GM23338 (cell line): Measurements from ENCODE around the gene PSD4. TPM values are rescaled to one million over a fixed set of nuclear protein-coding genes. Genes with fewer than 3 reads are reported as not detected.

Experiments used
- ATAC-seq: fragments of 200-7000 bp; cut with Tn5 transposase; 3 replicates; pipeline ENCODE4 v1.9.1; 2020
- DNase-seq: peaks from one replicate; pipeline ENCODE4 v3.0.0-alpha.2; 2015; ENCODE audit warnings: low spot score
- H2AFZ ChIP-seq: fragments of 200-600 bp; sonication (generic); 2 replicates; pipeline ENCODE4 v1.8.0; 2016; ENCODE audit warnings: antibody characterized with exemption, mild to moderate bottlenecking, moderate library complexity
- H3F3A ChIP-seq: fragments of 200-600 bp; sonication (generic); replicated peaks from 2 replicates; pipeline ENCODE4 v1.8.0; 2017; ENCODE audit warnings: antibody characterized with exemption, mixed run types, low read depth
- H3K27ac ChIP-seq: fragments of 200-600 bp; sonication (generic); 2 replicates; pipeline ENCODE4 v1.6.1; 2016; ENCODE audit warnings: low read depth
- H3K27me3 ChIP-seq: fragments of 200-600 bp; sonication (generic); 2 replicates; pipeline ENCODE4 v1.8.0; 2016; ENCODE audit warnings: mild to moderate bottlenecking, mixed run types, moderate library complexity; ENCODE audit not compliant: insufficient read depth
- H3K36me3 ChIP-seq: fragments of 200-600 bp; sonication (generic); 2 replicates; pipeline ENCODE4 v1.8.0; 2016; ENCODE audit warnings: mild to moderate bottlenecking; ENCODE audit not compliant: insufficient read depth
- H3K4me1 ChIP-seq: fragments of 200-600 bp; sonication (generic); 2 replicates; pipeline ENCODE4 v1.8.0; 2016; ENCODE audit warnings: mild to moderate bottlenecking, moderate library complexity; ENCODE audit not compliant: insufficient read depth
- H3K4me2 ChIP-seq: fragments of 200-600 bp; sonication (generic); 2 replicates; pipeline ENCODE4 v1.7.1; 2017; ENCODE audit warnings: mixed run types
- H3K4me3 ChIP-seq: fragments of 200-600 bp; sonication (generic); 2 replicates; pipeline ENCODE4 v1.6.1; 2016; ENCODE audit warnings: mixed run types
- H3K79me2 ChIP-seq: fragments of 200-600 bp; sonication (generic); replicated peaks from 2 replicates; pipeline ENCODE4 v1.8.0; 2017; ENCODE audit warnings: mild to moderate bottlenecking; ENCODE audit not compliant: insufficient read depth
- H3K9me2 ChIP-seq: fragments of 200-600 bp; sonication (generic); 2 replicates; pipeline ENCODE4 v1.8.0; 2017; ENCODE audit not compliant: insufficient read depth
- H4K20me1 ChIP-seq: fragments of 200-600 bp; sonication (generic); replicated peaks from 2 replicates; pipeline ENCODE4 v1.8.0; 2017; ENCODE audit warnings: mild to moderate bottlenecking; ENCODE audit not compliant: insufficient read depth
- H3K27ac Mint-ChIP-seq: 2 replicates; pipeline ENCODE4 v1.8.0; 2020; ENCODE audit warnings: inconsistent platforms, mild to moderate bottlenecking, moderate library complexity, mixed read lengths
- H3K27me3 Mint-ChIP-seq: 3 replicates; pipeline ENCODE4 v1.8.0; 2022; ENCODE audit warnings: low read depth, mild to moderate bottlenecking, moderate library complexity, mixed read lengths, inconsistent platforms; ENCODE audit not compliant: insufficient read depth, poor library complexity
- H3K36me3 Mint-ChIP-seq: 3 replicates; pipeline ENCODE4 v1.8.0; 2021; ENCODE audit warnings: low read depth, mild to moderate bottlenecking, inconsistent platforms, moderate library complexity, mixed read lengths
- H3K4me1 Mint-ChIP-seq: 3 replicates; pipeline ENCODE4 v1.8.0; 2020; ENCODE audit warnings: mild to moderate bottlenecking, inconsistent platforms, mixed read lengths
- H3K4me3 Mint-ChIP-seq: 3 replicates; pipeline ENCODE4 v1.8.0; 2021; ENCODE audit warnings: moderate library complexity, mild to moderate bottlenecking, inconsistent platforms, mixed read lengths
- H3K9me3 Mint-ChIP-seq: 3 replicates; pipeline ENCODE4 v1.8.0; 2020; ENCODE audit warnings: moderate library complexity, mild to moderate bottlenecking, inconsistent platforms, mixed read lengths
- CREB1 ChIP-seq: fragments of 250-450 bp; sonication (Bioruptor Pico); IDR thresholded peaks from 2 replicates; pipeline ENCODE4 v1.5.0; 2020; ENCODE audit warnings: low read depth, mild to moderate bottlenecking, moderate library complexity
- ETS1 ChIP-seq: IDR thresholded peaks from 2 replicates; pipeline ENCODE4 v1.6.1; 2016; ENCODE audit warnings: antibody characterized with exemption
- EZH2 ChIP-seq: fragments of 200-600 bp; sonication (generic); IDR thresholded peaks from one replicate; pipeline ENCODE4 v1.8.0; 2017; ENCODE audit warnings: antibody characterized with exemption, mild to moderate bottlenecking, low read depth; ENCODE audit not compliant: unreplicated experiment
- JUNB ChIP-seq: IDR thresholded peaks from one replicate; pipeline ENCODE4 v1.6.1; 2016; ENCODE audit warnings: antibody characterized with exemption; ENCODE audit not compliant: unreplicated experiment
- NANOG ChIP-seq: IDR thresholded peaks from 2 replicates; pipeline ENCODE4 v1.6.1; 2016; ENCODE audit warnings: antibody characterized with exemption, borderline replicate concordance
- POLR2AphosphoS5 ChIP-seq: IDR thresholded peaks from 2 replicates; pipeline ENCODE4 v1.6.1; 2016; ENCODE audit warnings: antibody characterized with exemption, low read depth
- STAT1 ChIP-seq: IDR thresholded peaks from one replicate; pipeline ENCODE4 v1.6.1; 2016; ENCODE audit warnings: antibody characterized with exemption; ENCODE audit not compliant: unreplicated experiment
- ZNF462 ChIP-seq: fragments of 250-450 bp; sonication (Bioruptor Pico); IDR thresholded peaks from 2 replicates; pipeline ENCODE4 v1.5.0; 2020; ENCODE audit warnings: mild to moderate bottlenecking, moderate library complexity
- polyA plus RNA-seq: library from polyadenylated mRNA; unstranded; fragments of >200 nt; fragmentation: Nextera tagmentation; extraction: Ambion mirVana; gene quantifications from 2 replicates; pipeline ENCODE4 v1.2.1, GENCODE V29; 2016
- total RNA-seq: library from RNA; depleted of rRNA; stranded (reverse); fragments of >200 nt; shearing (Covaris generic); gene quantifications from 2 replicates; pipeline ENCODE4 v1.2.3, GENCODE V29; 2014
- TF ChIP-seq, protein P1 (sequence below): IDR thresholded peaks from one replicate; pipeline ENCODE4 v1.6.1; 2018; ENCODE audit warnings: antibody characterized with exemption; ENCODE audit not compliant: unreplicated experiment
- TF ChIP-seq, protein P2 (sequence below), 2 experiments: fragments of 200-600 bp in 1 of 2; sonication (generic) in 1 of 2; conservative IDR thresholded peaks; 2 replicates each; pipeline versions ENCODE4 v1.5.1 to v1.6.1; 2016 to 2017; ENCODE audit warnings: antibody characterized with exemption in 2 of 2, low read depth in 2 of 2, mild to moderate bottlenecking in 2 of 2, moderate library complexity in 1 of 2

Gene PSD4
- total and polyA plus RNA-seq, 2 experiments from 2014 or later, result 0.06 to 0.66 TPM

GRCh38 chr2:113198790-113199612 is 25.2 kb downstream of the PSD4 start:
- peak overlapping the region; percentile 66 for H3K4me3 Mint-ChIP-seq
- ATAC-seq (peak; percentile 89), DNase-seq (peak; percentile 89)
- no peak overlapping the region for H3K27ac ChIP-seq
- H3K9me3 Mint-ChIP-seq, result no peaks in the 10 kb centered on the region
- H3F3A ChIP-seq, result no peaks in the 10 kb centered on the region
- H3K27me3 Mint-ChIP-seq, result peaks cover 4% of the 10 kb centered on the region
- TF ChIP-seq, protein P1, sequence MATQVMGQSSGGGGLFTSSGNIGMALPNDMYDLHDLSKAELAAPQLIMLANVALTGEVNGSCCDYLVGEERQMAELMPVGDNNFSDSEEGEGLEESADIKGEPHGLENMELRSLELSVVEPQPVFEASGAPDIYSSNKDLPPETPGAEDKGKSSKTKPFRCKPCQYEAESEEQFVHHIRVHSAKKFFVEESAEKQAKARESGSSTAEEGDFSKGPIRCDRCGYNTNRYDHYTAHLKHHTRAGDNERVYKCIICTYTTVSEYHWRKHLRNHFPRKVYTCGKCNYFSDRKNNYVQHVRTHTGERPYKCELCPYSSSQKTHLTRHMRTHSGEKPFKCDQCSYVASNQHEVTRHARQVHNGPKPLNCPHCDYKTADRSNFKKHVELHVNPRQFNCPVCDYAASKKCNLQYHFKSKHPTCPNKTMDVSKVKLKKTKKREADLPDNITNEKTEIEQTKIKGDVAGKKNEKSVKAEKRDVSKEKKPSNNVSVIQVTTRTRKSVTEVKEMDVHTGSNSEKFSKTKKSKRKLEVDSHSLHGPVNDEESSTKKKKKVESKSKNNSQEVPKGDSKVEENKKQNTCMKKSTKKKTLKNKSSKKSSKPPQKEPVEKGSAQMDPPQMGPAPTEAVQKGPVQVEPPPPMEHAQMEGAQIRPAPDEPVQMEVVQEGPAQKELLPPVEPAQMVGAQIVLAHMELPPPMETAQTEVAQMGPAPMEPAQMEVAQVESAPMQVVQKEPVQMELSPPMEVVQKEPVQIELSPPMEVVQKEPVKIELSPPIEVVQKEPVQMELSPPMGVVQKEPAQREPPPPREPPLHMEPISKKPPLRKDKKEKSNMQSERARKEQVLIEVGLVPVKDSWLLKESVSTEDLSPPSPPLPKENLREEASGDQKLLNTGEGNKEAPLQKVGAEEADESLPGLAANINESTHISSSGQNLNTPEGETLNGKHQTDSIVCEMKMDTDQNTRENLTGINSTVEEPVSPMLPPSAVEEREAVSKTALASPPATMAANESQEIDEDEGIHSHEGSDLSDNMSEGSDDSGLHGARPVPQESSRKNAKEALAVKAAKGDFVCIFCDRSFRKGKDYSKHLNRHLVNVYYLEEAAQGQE, result no peak
- TF ChIP-seq STAT1, result no peak
- TF ChIP-seq JUNB, result no peak
- TF ChIP-seq ZNF462 (CRISPR knock-in tag), result no peak
- peak; percentile 64 for TF ChIP-seq CREB1 (CRISPR knock-in tag)
- TF ChIP-seq NANOG, result no peak
- peak; percentile 71 for TF ChIP-seq POLR2AphosphoS5
- peak; percentile 15; the same call in 1 of the 2 replicates for TF ChIP-seq ETS1
- TF ChIP-seq, protein P2, sequence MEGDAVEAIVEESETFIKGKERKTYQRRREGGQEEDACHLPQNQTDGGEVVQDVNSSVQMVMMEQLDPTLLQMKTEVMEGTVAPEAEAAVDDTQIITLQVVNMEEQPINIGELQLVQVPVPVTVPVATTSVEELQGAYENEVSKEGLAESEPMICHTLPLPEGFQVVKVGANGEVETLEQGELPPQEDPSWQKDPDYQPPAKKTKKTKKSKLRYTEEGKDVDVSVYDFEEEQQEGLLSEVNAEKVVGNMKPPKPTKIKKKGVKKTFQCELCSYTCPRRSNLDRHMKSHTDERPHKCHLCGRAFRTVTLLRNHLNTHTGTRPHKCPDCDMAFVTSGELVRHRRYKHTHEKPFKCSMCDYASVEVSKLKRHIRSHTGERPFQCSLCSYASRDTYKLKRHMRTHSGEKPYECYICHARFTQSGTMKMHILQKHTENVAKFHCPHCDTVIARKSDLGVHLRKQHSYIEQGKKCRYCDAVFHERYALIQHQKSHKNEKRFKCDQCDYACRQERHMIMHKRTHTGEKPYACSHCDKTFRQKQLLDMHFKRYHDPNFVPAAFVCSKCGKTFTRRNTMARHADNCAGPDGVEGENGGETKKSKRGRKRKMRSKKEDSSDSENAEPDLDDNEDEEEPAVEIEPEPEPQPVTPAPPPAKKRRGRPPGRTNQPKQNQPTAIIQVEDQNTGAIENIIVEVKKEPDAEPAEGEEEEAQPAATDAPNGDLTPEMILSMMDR (conservative IDR thresholded peaks at IDR 0.05; ENCODE audit: low read depth in 2 of 2), result peak; percentile 60 to 86
- TF ChIP-seq EZH2, result no peak
- H3K27ac Mint-ChIP-seq, result no peak overlapping the region
- no peaks in the 10 kb centered on the region for H3K79me2 ChIP-seq
- no peaks in the 10 kb centered on the region for H3K36me3 Mint-ChIP-seq
- no peaks in the 10 kb centered on the region for H3K27me3 ChIP-seq
- peak overlapping the region; percentile 69 for H3K4me3 ChIP-seq
- H3K4me1 ChIP-seq, result no peaks in the 10 kb centered on the region
- peak overlapping the region; percentile 94 for H2AFZ ChIP-seq
- no peaks in the 10 kb centered on the region for H4K20me1 ChIP-seq
- H3K4me2 ChIP-seq, result peak overlapping the region; percentile 84
- no peaks in the 10 kb centered on the region for H3K9me2 ChIP-seq
- peaks cover under 1% of the 10 kb centered on the region; the same call in 2 of the 3 replicates for H3K4me1 Mint-ChIP-seq
- no peaks in the 10 kb centered on the region for H3K36me3 ChIP-seq
